CD4-positive, alpha-beta T cell (primary cell): ENCODE measurements around the gene CSF1. TPM values are rescaled to one million over a fixed set of nuclear protein-coding genes. Genes with fewer than 3 reads are reported as not detected.

ENCODE experiments used
- ATAC-seq: fragments of 200-7000 bp; cut with Tn5 transposase; one replicate; pipeline ENCODE4 v1.10.0; 2022; ENCODE audit warnings: mild to moderate bottlenecking; ENCODE audit not compliant: poor library complexity
- CTCF ChIA-PET: fragments of 350-600 bp; sonication (Branson Sonifier 250); formaldehyde crosslinking; loops from one replicate; lab custom pipeline; 2021; ENCODE audit warnings: antibody characterized with exemption, inconsistent platforms; lab: Charles Lee
- POLR2A ChIA-PET: fragments of 350-600 bp; sonication (Branson Sonifier 250); formaldehyde crosslinking; loops from one replicate; lab custom pipeline; 2021; ENCODE audit warnings: antibody characterized with exemption, inconsistent platforms; lab: Charles Lee
- DNase-seq, 14 experiments: peaks; one replicate each; pipeline ENCODE4 v3.0.0-alpha.2; 2013 to 2020; ENCODE audit warnings: mixed read lengths in 2 of 14
- H3K27ac ChIP-seq, 2 donors: one replicate each; pipeline versions ENCODE4 v1.5.1 to v1.7.0; 2013; ENCODE audit warnings: low read length in 2 of 2, low read depth in 1 of 2, mild to moderate bottlenecking in 1 of 2
- H3K27me3 ChIP-seq, 2 experiments: 1 replicate in 1 of 2; 2 replicates in 1 of 2; pipeline versions ENCODE4 v1.6.1 to v1.7.0; 2013; ENCODE audit warnings: low read length in 2 of 2, control low read depth in 1 of 2, mild to moderate bottlenecking in 1 of 2, moderate library complexity in 1 of 2; ENCODE audit not compliant: insufficient read depth in 2 of 2, control insufficient read depth in 1 of 2
- H3K36me3 ChIP-seq: one replicate; pipeline ENCODE4 v1.6.1; 2013; ENCODE audit warnings: low read length, control low read depth; ENCODE audit not compliant: insufficient read depth
- H3K4me1 ChIP-seq: one replicate; pipeline ENCODE4 v1.6.1; 2013; ENCODE audit warnings: low read length, control low read depth; ENCODE audit not compliant: insufficient read depth
- H3K4me3 ChIP-seq: one replicate; pipeline ENCODE4 v1.5.1; 2013; ENCODE audit warnings: mild to moderate bottlenecking, low read length, moderate library complexity
- H3K9me3 ChIP-seq, 2 experiments: 1 replicate in 1 of 2; 2 replicates in 1 of 2; pipeline versions ENCODE4 v1.6.1 to v1.7.0; 2013; ENCODE audit warnings: low read length in 2 of 2, mild to moderate bottlenecking in 2 of 2, control low read depth in 1 of 2, moderate library complexity in 1 of 2; ENCODE audit not compliant: control insufficient read depth in 1 of 2, insufficient read depth in 1 of 2
- H3K27ac Mint-ChIP-seq: one replicate; pipeline ENCODE4 v1.8.0; 2020; ENCODE audit warnings: mixed read lengths
- H3K27me3 Mint-ChIP-seq: one replicate; pipeline ENCODE4 v1.8.0; 2021; ENCODE audit warnings: mixed read lengths
- H3K36me3 Mint-ChIP-seq: one replicate; pipeline ENCODE4 v1.8.0; 2021; ENCODE audit warnings: low read depth, mixed read lengths
- H3K4me1 Mint-ChIP-seq: one replicate; pipeline ENCODE4 v1.8.0; 2021; ENCODE audit warnings: low read depth, mixed read lengths
- H3K4me3 Mint-ChIP-seq: one replicate; pipeline ENCODE4 v1.8.0; 2020; ENCODE audit warnings: mild to moderate bottlenecking, mixed read lengths
- H3K9me3 Mint-ChIP-seq: one replicate; pipeline ENCODE4 v1.8.0; 2020; ENCODE audit warnings: mixed read lengths
- intact Hi-C, 2 experiments: fragments of 100-400 bp; cut with DNase I in 1 of 2; cut with micrococcal nuclease in 1 of 2; formaldehyde crosslinking; loops; one replicate each; pipeline versions ENCODE4 v1.15.1 to v1.9.0; 2023 to 2025; cut with DNase I, micrococcal nuclease
- total RNA-seq, 174 experiments: library from RNA in 2 of 174; stranded (reverse) in 2 of 174; gene quantifications; one replicate each; pipeline ENCODE4 v1.2.3 and lab custom pipeline; 2021 to 2026
- TF ChIP-seq, protein P1 (sequence below): fragments of 200-600 bp; IDR thresholded peaks from one replicate; pipeline ENCODE4 v1.8.0; 2022; ENCODE audit warnings: antibody characterized with exemption, mild to moderate bottlenecking

The CSF1 gene
- total RNA-seq, 2 experiments from 2014 or later = 6.5 to 6.7 TPM

DNA sequence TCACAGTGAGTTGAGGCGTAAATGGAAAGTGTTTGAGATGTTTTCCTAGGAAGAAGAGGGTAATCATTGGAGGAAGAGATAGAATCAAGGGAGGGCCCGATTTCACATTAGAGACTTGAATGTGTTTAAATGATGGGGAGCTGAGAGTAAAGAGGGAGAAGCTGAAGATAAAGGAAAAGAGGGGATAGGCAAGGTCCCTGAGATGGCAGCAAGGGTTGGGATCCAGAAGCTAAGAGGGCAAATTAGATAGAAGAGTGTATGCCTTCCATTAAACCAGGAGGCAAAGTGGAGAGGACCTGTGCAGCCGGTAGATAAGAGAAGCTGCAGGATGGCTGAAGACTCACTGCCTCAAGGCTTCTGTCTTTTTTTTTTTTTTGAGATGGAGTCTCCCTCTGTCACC, 21.6 kb upstream of the CSF1 start:
- ATAC-seq = no peak
- H3K27me3 ChIP-seq = no peaks in the 10 kb centered on the region
- H3K4me1 ChIP-seq = no peaks in the 10 kb centered on the region
- H3K9me3 Mint-ChIP-seq = no peaks in the 10 kb centered on the region
- DNase-seq = no peak
- H3K27me3 Mint-ChIP-seq = no peaks in the 10 kb centered on the region
- no peaks in the 10 kb centered on the region for H3K36me3 ChIP-seq
- no peaks in the 10 kb centered on the region for H3K36me3 Mint-ChIP-seq
- H3K4me3 Mint-ChIP-seq = no peak overlapping the region
- no peak overlapping the region for H3K27ac Mint-ChIP-seq
- ChIA-PET POLR2A (interaction anchor here (1.0 kb wide), 1 partner anchor 98 kb away, joined by 3 read pairs; no protein-coding TSS in a partner anchor), CTCF (no interaction called here)
- no peaks in the 10 kb centered on the region for H3K9me3 ChIP-seq
- H3K4me1 Mint-ChIP-seq = no peaks in the 10 kb centered on the region
- no peak overlapping the region for H3K4me3 ChIP-seq
- TF ChIP-seq, protein P1, sequence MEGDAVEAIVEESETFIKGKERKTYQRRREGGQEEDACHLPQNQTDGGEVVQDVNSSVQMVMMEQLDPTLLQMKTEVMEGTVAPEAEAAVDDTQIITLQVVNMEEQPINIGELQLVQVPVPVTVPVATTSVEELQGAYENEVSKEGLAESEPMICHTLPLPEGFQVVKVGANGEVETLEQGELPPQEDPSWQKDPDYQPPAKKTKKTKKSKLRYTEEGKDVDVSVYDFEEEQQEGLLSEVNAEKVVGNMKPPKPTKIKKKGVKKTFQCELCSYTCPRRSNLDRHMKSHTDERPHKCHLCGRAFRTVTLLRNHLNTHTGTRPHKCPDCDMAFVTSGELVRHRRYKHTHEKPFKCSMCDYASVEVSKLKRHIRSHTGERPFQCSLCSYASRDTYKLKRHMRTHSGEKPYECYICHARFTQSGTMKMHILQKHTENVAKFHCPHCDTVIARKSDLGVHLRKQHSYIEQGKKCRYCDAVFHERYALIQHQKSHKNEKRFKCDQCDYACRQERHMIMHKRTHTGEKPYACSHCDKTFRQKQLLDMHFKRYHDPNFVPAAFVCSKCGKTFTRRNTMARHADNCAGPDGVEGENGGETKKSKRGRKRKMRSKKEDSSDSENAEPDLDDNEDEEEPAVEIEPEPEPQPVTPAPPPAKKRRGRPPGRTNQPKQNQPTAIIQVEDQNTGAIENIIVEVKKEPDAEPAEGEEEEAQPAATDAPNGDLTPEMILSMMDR = no peak
- no peak overlapping the region for H3K27ac ChIP-seq
- intact Hi-C loops = loop anchor here in 1 of 2 experiments (5.0 kb wide), 1 partner anchor 77 kb away; no protein-coding TSS in a partner anchor

DNA sequence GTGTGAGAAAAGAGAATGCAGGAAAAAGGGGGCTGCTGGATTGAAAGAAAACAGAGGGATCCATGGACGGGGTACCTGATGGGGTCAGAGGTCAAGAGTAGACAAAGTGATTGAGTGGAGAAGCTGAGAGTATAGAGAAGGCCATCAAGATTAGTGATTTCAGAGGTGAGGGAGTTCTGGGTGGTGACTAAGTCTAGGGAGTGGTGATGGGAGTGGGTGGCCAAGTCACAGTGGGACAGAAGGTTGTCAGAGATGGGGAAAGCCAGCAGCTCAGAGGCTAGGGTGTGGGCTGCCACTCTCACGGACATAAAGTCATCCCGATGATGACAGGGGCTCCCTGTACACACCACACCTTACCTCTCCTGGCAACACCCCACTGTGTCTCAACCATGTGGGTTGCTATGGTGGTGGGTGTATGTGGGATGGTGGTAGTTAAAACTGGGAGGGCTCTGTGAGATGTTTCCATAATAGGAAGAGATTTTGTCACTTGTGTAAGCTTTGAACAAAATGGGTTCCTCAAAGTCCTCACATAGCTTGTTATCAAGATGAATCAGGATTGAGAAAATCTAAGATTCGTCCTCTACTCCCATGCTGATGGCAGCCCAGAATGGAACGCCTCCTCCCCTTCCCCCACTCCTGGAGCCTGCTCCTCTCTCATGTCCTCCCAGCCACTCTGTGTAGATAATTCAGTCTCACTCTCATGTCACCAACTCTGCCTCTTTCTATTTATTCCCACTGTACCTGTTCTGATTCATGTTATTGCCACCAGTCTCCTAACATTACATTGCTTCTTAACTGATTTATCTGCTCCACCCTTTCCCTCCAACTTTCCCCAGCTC, 20.3 kb upstream of the CSF1 start:
- ATAC-seq (no peak), DNase-seq (no peak)
- TF ChIP-seq, protein P1 = no peak
- Histone ChIP-seq H3K36me3 (no peaks in the 10 kb centered on the region), H3K9me3 (no peaks in the 10 kb centered on the region), H3K4me1 (peaks cover 5% of the 10 kb centered on the region), H3K27me3 (no peaks in the 10 kb centered on the region), H3K4me3 (no peak overlapping the region), H3K27ac (no peak overlapping the region)
- Mint-ChIP-seq H3K9me3 (no peaks in the 10 kb centered on the region), H3K4me1 (no peaks in the 10 kb centered on the region), H3K4me3 (no peak overlapping the region), H3K36me3 (no peaks in the 10 kb centered on the region), H3K27ac (no peak overlapping the region), H3K27me3 (no peaks in the 10 kb centered on the region)
- intact Hi-C loops = no loop called here
- CTCF ChIA-PET = no interaction called here
- POLR2A ChIA-PET = interaction anchor here (0.6 to 1.0 kb wide), 2 partner anchors 13 to 99 kb away, joined by 3 read pairs; no protein-coding TSS in a partner anchor

DNA sequence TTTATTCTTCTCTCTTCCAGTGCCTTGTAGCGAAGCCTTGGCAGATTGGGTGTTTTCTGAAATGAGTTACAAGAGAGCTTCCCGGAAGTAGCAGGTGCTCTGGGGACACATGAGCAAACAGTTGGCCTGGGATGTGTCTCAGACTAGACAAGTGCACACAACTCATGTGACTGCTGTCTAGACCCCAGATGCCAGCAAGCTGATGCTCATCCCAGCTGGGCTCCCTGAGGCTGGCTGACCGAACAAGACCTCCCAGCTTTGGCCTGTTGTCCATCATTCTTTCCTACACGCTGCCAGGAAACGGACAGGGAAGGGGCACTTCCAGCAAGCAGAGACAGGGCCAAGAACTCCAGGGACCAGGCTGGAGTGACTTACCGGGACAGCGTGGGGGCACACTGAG, 18.7 kb upstream of the CSF1 start:
- peaks cover 18% of the 10 kb centered on the region for H3K4me1 ChIP-seq
- ATAC-seq = no peak
- H3K9me3 ChIP-seq = no peaks in the 10 kb centered on the region
- ChIA-PET CTCF (interaction anchor here (1.5 kb wide), 1 partner anchor 103 kb away, joined by 3 read pairs; no protein-coding TSS in a partner anchor), POLR2A (no interaction called here)
- intact Hi-C loops = no loop called here
- Mint-ChIP-seq H3K27ac (no peak overlapping the region), H3K27me3 (no peaks in the 10 kb centered on the region), H3K36me3 (no peaks in the 10 kb centered on the region), H3K4me3 (no peak overlapping the region), H3K9me3 (no peaks in the 10 kb centered on the region), H3K4me1 (no peaks in the 10 kb centered on the region)
- TF ChIP-seq, protein P1 = no peak
- H3K27ac ChIP-seq = no peak overlapping the region
- H3K27me3 ChIP-seq = no peaks in the 10 kb centered on the region
- no peaks in the 10 kb centered on the region for H3K36me3 ChIP-seq
- no peak overlapping the region for H3K4me3 ChIP-seq
- no peak for DNase-seq
